ENCODE data around the gene RNU6-9. TPM values are rescaled to one million over a fixed set of nuclear protein-coding genes. Genes with fewer than 3 reads are reported as not detected.

RNU6-9 gene
- total RNA-seq, 1 experiment from 2014 or later, result not detected

DNA sequence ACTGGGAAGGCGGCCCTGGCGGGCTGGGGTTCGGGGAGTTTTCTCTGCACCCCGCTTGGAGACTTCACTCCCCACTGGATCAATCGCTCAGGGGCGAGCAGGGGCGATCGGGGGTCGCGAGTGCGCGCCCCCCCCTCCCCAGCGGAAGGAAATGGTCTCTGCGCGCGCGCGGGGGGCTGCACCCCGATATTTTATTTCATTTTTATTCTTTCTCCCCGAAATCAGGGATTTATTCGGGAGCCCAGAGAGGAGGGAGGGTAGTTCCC lies 33.0 kb downstream of the RNU6-9 start:
- TF ChIP-seq, protein P1, sequence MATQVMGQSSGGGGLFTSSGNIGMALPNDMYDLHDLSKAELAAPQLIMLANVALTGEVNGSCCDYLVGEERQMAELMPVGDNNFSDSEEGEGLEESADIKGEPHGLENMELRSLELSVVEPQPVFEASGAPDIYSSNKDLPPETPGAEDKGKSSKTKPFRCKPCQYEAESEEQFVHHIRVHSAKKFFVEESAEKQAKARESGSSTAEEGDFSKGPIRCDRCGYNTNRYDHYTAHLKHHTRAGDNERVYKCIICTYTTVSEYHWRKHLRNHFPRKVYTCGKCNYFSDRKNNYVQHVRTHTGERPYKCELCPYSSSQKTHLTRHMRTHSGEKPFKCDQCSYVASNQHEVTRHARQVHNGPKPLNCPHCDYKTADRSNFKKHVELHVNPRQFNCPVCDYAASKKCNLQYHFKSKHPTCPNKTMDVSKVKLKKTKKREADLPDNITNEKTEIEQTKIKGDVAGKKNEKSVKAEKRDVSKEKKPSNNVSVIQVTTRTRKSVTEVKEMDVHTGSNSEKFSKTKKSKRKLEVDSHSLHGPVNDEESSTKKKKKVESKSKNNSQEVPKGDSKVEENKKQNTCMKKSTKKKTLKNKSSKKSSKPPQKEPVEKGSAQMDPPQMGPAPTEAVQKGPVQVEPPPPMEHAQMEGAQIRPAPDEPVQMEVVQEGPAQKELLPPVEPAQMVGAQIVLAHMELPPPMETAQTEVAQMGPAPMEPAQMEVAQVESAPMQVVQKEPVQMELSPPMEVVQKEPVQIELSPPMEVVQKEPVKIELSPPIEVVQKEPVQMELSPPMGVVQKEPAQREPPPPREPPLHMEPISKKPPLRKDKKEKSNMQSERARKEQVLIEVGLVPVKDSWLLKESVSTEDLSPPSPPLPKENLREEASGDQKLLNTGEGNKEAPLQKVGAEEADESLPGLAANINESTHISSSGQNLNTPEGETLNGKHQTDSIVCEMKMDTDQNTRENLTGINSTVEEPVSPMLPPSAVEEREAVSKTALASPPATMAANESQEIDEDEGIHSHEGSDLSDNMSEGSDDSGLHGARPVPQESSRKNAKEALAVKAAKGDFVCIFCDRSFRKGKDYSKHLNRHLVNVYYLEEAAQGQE (IDR thresholded peaks at IDR 0.05; ENCODE audit: insufficient read depth in 1 of 2, low read depth in 2 of 2, low read length in 1 of 2), result no peak
- TF ChIP-seq TCF7L2 (IDR thresholded peaks at IDR 0.05; ENCODE audit: low read depth, low read length) (no peak), POLR2AphosphoS5 (IDR thresholded peaks at IDR 0.05; ENCODE audit: low read depth, low read length) (no peak)
- TF ChIP-seq, protein P2, sequence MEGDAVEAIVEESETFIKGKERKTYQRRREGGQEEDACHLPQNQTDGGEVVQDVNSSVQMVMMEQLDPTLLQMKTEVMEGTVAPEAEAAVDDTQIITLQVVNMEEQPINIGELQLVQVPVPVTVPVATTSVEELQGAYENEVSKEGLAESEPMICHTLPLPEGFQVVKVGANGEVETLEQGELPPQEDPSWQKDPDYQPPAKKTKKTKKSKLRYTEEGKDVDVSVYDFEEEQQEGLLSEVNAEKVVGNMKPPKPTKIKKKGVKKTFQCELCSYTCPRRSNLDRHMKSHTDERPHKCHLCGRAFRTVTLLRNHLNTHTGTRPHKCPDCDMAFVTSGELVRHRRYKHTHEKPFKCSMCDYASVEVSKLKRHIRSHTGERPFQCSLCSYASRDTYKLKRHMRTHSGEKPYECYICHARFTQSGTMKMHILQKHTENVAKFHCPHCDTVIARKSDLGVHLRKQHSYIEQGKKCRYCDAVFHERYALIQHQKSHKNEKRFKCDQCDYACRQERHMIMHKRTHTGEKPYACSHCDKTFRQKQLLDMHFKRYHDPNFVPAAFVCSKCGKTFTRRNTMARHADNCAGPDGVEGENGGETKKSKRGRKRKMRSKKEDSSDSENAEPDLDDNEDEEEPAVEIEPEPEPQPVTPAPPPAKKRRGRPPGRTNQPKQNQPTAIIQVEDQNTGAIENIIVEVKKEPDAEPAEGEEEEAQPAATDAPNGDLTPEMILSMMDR (IDR thresholded peaks at IDR 0.05), result no peak
- no peaks in the 10 kb centered on the region for H3K9me3 ChIP-seq (ENCODE audit: control insufficient read depth, insufficient read depth, low read depth, low read length)
- peaks cover 8% of the 10 kb centered on the region; the same call in 1 of the 2 replicates for H3K36me3 ChIP-seq (ENCODE audit: control insufficient read depth, insufficient read depth, low read length)
- DNase-seq (ENCODE audit: low read depth, low spot score) (no peak), ATAC-seq (no peak)
- BruUV-seq (replicated peaks), result TSS peak; percentile 90
- CTCF ChIA-PET, result no interaction called here
- H3K4me1 ChIP-seq (ENCODE audit: control insufficient read depth, insufficient read depth, low read length), result no peaks in the 10 kb centered on the region; the same call in 1 of the 2 replicates
- H3K27ac ChIP-seq (ENCODE audit: low read length), result peak overlapping the region; percentile 76
- POLR2A ChIA-PET, result no interaction called here
- H3K27me3 ChIP-seq (ENCODE audit: control insufficient read depth, insufficient read depth, low read length), result no peaks in the 10 kb centered on the region
- intact Hi-C loops (cut with micrococcal nuclease; ENCODE audit: unreplicated experiment), result no loop called here
- in situ Hi-C loops (cut with HindIII; ENCODE audit: low pct_unique_long_range_greater_than_20kb, low sequenced_read_pairs), result no loop called here
- peak overlapping the region; percentile 71 to 76 for H3K4me3 ChIP-seq (ENCODE audit: low read depth in 2 of 2, low read length in 2 of 2)

DNA sequence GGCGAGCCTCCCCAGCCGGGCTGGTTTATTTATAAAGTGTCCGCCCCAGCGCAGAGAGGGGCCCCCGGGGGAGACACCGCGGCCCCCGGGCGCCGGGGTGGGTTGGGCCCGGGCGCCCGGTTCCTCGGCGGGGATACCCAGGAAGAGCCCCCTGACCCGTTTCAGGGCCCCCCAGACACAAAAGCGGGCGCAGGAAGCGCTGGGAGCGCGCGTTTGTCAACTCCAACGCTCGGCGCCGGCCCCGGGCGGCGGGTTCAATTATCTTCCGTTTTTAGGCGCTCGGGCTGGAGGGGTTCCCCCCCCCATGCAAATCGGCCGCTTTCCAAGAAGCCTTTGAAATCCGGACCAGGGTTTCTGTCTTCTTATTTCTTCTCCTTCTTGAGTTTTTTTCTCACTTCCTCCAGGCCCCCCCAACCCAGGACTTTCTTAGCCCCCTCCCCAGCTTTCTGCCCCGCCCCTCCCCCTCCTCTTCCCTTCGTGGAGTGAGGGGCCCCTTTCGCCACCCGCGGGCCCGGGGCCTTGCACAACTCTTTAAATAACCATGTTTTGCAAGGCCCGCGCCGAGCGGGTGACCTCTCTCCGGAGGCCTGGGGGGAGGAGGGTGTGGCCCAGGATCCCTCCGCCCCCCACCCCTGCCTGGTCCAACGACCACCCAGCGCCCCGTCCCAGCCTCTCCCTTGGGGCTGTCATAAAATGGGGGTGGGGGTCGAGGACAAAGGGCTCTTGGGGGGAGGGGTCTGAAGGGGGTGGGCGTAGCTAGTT lies 33.5 kb downstream of the RNU6-9 start:
- Histone ChIP-seq H3K4me1 (ENCODE audit: control insufficient read depth, insufficient read depth, low read length) (no peaks in the 10 kb centered on the region; the same call in 1 of the 2 replicates), H3K27ac (ENCODE audit: low read length) (peak overlapping the region; percentile 76), H3K9me3 (ENCODE audit: control insufficient read depth, insufficient read depth, low read depth, low read length) (no peaks in the 10 kb centered on the region), H3K27me3 (ENCODE audit: control insufficient read depth, insufficient read depth, low read length) (no peaks in the 10 kb centered on the region), H3K4me3 (ENCODE audit: low read depth in 2 of 2, low read length in 2 of 2) (peak overlapping the region; percentile 71 to 76), H3K36me3 (ENCODE audit: control insufficient read depth, insufficient read depth, low read length) (peaks cover 8% of the 10 kb centered on the region; the same call in 1 of the 2 replicates)
- BruUV-seq (replicated peaks), result no TSS peak
- ATAC-seq, result no peak
- no peak for DNase-seq (ENCODE audit: low read depth, low spot score)
- intact Hi-C loops (cut with micrococcal nuclease; ENCODE audit: unreplicated experiment) (no loop called here), in situ Hi-C loops (cut with HindIII; ENCODE audit: low pct_unique_long_range_greater_than_20kb, low sequenced_read_pairs) (no loop called here)
- ChIA-PET CTCF (no interaction called here), POLR2A (no interaction called here)
- TF ChIP-seq, protein P1 (IDR thresholded peaks at IDR 0.05; ENCODE audit: insufficient read depth in 1 of 2, low read depth in 2 of 2, low read length in 1 of 2), result no peak
- TF ChIP-seq POLR2AphosphoS5 (IDR thresholded peaks at IDR 0.05; ENCODE audit: low read depth, low read length), result no peak
- TF ChIP-seq, protein P2 (IDR thresholded peaks at IDR 0.05), result no peak
- TF ChIP-seq SIN3A (IDR thresholded peaks at IDR 0.05; ENCODE audit: borderline replicate concordance, insufficient read depth, low read depth, low read length), result no peak
- no peak for TF ChIP-seq TCF7L2 (IDR thresholded peaks at IDR 0.05; ENCODE audit: low read depth, low read length)
